ENCODE results near the gene JPH4. TPM values are rescaled to one million over a fixed set of nuclear protein-coding genes. Genes with fewer than 3 reads are reported as not detected.

The JPH4 gene
- total RNA-seq, 1 experiment from 2014 or later: 0.15 TPM

DNA sequence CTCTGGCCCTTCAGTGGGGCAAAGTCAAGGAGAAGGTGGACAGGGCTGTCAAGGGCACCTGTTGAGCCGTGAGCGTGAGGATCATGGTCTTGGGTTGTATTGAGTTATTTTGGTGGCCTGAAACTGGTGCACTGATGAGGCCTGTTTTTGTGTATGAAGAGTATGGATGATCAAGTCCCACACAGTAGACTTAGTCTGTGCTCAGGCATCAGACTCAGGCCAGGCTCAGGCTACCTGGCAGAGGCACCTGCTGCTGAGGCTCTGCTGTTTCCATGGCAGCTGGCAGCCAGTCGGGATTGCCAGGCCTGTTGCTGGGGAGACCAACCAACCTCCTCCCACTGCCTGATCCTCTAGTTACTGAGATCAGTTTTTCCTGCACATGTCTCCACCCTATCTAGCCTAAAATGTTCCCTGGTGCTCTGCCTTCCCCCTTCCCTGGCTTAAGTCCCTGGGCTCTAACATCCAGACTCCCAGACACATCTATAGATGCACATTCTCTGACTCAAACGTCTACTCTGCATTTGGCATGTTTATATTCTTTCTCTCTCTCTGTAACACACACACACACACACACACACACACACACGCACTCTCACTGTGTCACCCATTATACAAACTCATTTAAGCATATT lies 5.1 kb downstream of the JPH4 start:
- H3K4me1 ChIP-seq (ENCODE audit: control insufficient read depth in 1 of 2, insufficient read depth in 2 of 2, low read length in 2 of 2): peaks cover 14% of the 10 kb centered on the region in 2 experiments
- no peaks in the 10 kb centered on the region for H4K20me1 ChIP-seq (ENCODE audit: insufficient read depth)
- ChIA-PET CTCF (no interaction called here), RAD21 (ENCODE audit: low non-redundant PET in 1 of 2, low total read pairs in 2 of 2, uncharacterized antibody in 2 of 2, unreplicated experiment in 2 of 2) (no interaction called here), POLR2A (no interaction called here)
- no peak overlapping the region for H3K4me3 ChIP-seq (replicated peaks in 1 of 2; ENCODE audit: low read depth in 1 of 2, low read length in 2 of 2)
- no peaks in the 10 kb centered on the region for H3K9me3 ChIP-seq (ENCODE audit: control insufficient read depth in 1 of 2, insufficient read depth in 1 of 2, low read depth in 1 of 2, low read length in 2 of 2)
- no peak overlapping the region for H3K27ac ChIP-seq (ENCODE audit: low read depth, low read length)
- no peaks in the 10 kb centered on the region for H3K79me2 ChIP-seq (ENCODE audit: insufficient read depth, low read length)
- H3K27me3 ChIP-seq (ENCODE audit: insufficient read depth, low read length): no peaks in the 10 kb centered on the region
- H3K9me2 ChIP-seq (ENCODE audit: insufficient read depth): no peaks in the 10 kb centered on the region
- no peak overlapping the region for H3K9ac ChIP-seq (ENCODE audit: low read length)
- ATAC-seq: no peak
- no TSS peak for BruUV-seq (replicated peaks)
- no peak overlapping the region for H3K4me2 ChIP-seq (ENCODE audit: low read length)
- no peak overlapping the region for H2AFZ ChIP-seq (ENCODE audit: low read depth, low read length, poor library complexity, severe bottlenecking)
- TF ChIP-seq POLR2A (IDR thresholded peaks at IDR 0.05; ENCODE audit: borderline replicate concordance, extremely low read depth, insufficient read depth, insufficient read length) (no peak), CBX3 (IDR thresholded peaks at IDR 0.05; ENCODE audit: low read depth) (no peak), RAD21 (IDR thresholded peaks at IDR 0.05; ENCODE audit: low read depth) (no peak), YY1 (IDR thresholded peaks at IDR 0.05; ENCODE audit: extremely low read depth, insufficient replicate concordance, low read depth, low read length) (no peak), ELF1 (IDR thresholded peaks at IDR 0.05; ENCODE audit: borderline replicate concordance, low read depth) (no peak), SP1 (IDR thresholded peaks at IDR 0.05; ENCODE audit: low read depth) (no peak), SIN3A (IDR thresholded peaks at IDR 0.05; ENCODE audit: low read depth) (no peak), ZNF274 (IDR thresholded peaks at IDR 0.05; ENCODE audit: low read depth, low read length) (no peak), ZFX (IDR thresholded peaks at IDR 0.05) (no peak), SRF (IDR thresholded peaks at IDR 0.05; ENCODE audit: low read depth) (no peak), CEBPB (IDR thresholded peaks at IDR 0.05; ENCODE audit: low read depth) (no peak), EZH2 (IDR thresholded peaks at IDR 0.05) (no peak), EGR1 (IDR thresholded peaks at IDR 0.05; ENCODE audit: low read depth) (no peak), TCF7L2 (IDR thresholded peaks at IDR 0.05; ENCODE audit: borderline replicate concordance, extremely low read depth, insufficient read depth, insufficient read length) (no peak), JUND (IDR thresholded peaks at IDR 0.05) (no peak)
- TF ChIP-seq, protein P1, sequence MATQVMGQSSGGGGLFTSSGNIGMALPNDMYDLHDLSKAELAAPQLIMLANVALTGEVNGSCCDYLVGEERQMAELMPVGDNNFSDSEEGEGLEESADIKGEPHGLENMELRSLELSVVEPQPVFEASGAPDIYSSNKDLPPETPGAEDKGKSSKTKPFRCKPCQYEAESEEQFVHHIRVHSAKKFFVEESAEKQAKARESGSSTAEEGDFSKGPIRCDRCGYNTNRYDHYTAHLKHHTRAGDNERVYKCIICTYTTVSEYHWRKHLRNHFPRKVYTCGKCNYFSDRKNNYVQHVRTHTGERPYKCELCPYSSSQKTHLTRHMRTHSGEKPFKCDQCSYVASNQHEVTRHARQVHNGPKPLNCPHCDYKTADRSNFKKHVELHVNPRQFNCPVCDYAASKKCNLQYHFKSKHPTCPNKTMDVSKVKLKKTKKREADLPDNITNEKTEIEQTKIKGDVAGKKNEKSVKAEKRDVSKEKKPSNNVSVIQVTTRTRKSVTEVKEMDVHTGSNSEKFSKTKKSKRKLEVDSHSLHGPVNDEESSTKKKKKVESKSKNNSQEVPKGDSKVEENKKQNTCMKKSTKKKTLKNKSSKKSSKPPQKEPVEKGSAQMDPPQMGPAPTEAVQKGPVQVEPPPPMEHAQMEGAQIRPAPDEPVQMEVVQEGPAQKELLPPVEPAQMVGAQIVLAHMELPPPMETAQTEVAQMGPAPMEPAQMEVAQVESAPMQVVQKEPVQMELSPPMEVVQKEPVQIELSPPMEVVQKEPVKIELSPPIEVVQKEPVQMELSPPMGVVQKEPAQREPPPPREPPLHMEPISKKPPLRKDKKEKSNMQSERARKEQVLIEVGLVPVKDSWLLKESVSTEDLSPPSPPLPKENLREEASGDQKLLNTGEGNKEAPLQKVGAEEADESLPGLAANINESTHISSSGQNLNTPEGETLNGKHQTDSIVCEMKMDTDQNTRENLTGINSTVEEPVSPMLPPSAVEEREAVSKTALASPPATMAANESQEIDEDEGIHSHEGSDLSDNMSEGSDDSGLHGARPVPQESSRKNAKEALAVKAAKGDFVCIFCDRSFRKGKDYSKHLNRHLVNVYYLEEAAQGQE (IDR thresholded peaks at IDR 0.05; ENCODE audit: low read depth): no peak
- TF ChIP-seq, protein P2, sequence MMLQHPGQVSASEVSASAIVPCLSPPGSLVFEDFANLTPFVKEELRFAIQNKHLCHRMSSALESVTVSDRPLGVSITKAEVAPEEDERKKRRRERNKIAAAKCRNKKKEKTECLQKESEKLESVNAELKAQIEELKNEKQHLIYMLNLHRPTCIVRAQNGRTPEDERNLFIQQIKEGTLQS (IDR thresholded peaks at IDR 0.05): no peak
- TF ChIP-seq, protein P3, sequence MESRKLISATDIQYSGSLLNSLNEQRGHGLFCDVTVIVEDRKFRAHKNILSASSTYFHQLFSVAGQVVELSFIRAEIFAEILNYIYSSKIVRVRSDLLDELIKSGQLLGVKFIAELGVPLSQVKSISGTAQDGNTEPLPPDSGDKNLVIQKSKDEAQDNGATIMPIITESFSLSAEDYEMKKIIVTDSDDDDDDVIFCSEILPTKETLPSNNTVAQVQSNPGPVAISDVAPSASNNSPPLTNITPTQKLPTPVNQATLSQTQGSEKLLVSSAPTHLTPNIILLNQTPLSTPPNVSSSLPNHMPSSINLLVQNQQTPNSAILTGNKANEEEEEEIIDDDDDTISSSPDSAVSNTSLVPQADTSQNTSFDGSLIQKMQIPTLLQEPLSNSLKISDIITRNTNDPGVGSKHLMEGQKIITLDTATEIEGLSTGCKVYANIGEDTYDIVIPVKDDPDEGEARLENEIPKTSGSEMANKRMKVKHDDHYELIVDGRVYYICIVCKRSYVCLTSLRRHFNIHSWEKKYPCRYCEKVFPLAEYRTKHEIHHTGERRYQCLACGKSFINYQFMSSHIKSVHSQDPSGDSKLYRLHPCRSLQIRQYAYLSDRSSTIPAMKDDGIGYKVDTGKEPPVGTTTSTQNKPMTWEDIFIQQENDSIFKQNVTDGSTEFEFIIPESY (IDR thresholded peaks at IDR 0.05; ENCODE audit: extremely low read depth, insufficient replicate concordance, low read length): no peak
- TF ChIP-seq, protein P4, sequence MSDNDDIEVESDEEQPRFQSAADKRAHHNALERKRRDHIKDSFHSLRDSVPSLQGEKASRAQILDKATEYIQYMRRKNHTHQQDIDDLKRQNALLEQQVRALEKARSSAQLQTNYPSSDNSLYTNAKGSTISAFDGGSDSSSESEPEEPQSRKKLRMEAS (IDR thresholded peaks at IDR 0.05): no peak
- no peak for DNase-seq (ENCODE audit: low read depth, low spot score)
- no peaks in the 10 kb centered on the region for H3K36me3 ChIP-seq (ENCODE audit: control insufficient read depth in 1 of 2, insufficient read depth in 2 of 2, low read length in 2 of 2)
- intact Hi-C loops (cut with micrococcal nuclease): no loop called here
